ENCODE data around the gene PCGF3. TPM values are rescaled to one million over a fixed set of nuclear protein-coding genes. Genes with fewer than 3 reads are reported as not detected.

The PCGF3 gene
- total RNA-seq, 2 experiments from 2014 or later, result 24.7 to 25.9 TPM

DNA sequence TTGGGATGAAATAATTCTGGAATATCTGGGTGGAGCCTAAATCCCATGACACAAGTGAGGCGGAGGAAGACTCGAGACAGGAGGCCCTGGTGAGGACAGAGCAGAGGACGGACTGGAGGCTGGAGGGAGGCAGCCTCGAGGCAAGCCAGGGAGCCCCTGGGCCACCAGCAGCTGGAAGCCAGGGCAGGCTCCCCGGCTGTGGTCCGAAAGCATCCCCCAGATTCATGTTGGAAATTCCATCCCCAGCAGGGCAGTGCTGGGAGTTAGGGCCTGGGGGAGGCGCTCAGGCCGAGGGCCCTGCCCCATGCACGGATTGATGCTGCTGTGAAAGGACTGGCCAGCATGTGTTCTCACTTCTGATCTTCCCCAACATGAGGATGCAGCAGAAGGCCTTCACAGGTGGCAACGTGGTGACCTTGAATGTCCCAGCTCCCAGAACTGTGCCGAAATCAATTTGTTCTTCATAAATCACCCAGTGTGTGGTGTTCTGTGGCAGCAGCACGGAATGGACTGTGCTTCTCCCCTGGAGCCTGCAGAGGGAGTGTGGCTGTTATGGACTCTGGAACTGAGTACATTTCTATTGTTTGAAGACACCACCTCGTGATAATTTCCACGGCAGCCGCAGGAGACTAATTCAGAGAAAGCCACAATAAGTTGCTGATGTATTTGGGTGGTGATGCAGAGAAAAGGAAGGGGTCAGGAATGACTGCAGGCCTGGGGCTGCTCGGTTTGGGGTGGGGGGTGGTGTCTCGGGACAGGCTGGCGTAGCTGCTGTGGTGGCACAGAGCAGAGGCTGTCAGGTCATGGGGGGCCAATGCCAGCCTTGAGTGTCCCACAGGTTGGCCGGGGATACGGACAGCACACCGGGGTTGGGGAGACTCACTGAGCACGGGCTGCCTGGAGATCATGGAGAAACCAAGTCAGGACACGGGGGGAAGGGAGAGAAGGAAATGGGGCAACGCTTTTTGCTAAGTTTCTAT is 56.9 kb downstream of the PCGF3 start:
- intact Hi-C loops (cut with micrococcal nuclease), result no loop called here
- peaks cover 44% of the 10 kb centered on the region for H3K36me3 Mint-ChIP-seq (ENCODE audit: low read depth)

GRCh38 chr4:763191-763810 is 57.7 kb downstream of the PCGF3 start:
- peaks cover 4% of the 10 kb centered on the region for H3K4me1 Mint-ChIP-seq (ENCODE audit: low read depth)
- DNase-seq, result no peak
- no peak overlapping the region for H3K4me3 Mint-ChIP-seq
- intact Hi-C loops (cut with micrococcal nuclease), result no loop called here
- no peaks in the 10 kb centered on the region for H3K9me3 Mint-ChIP-seq
- CTCF ChIA-PET, result no interaction called here
- peaks cover 47% of the 10 kb centered on the region for H3K36me3 Mint-ChIP-seq (ENCODE audit: low read depth)
- no peaks in the 10 kb centered on the region for H3K27me3 Mint-ChIP-seq (ENCODE audit: low read depth)
- H3K27ac Mint-ChIP-seq, result no peak overlapping the region

More for the DNA sequence above, 56.9 kb downstream of the PCGF3 start:
- CTCF ChIA-PET, result no interaction called here
- DNase-seq, result no peak
- Mint-ChIP-seq H3K27me3 (ENCODE audit: low read depth) (no peaks in the 10 kb centered on the region), H3K27ac (peak overlapping the region; percentile 10), H3K9me3 (no peaks in the 10 kb centered on the region), H3K4me1 (ENCODE audit: low read depth) (peaks cover 4% of the 10 kb centered on the region), H3K4me3 (no peak overlapping the region)

DNA sequence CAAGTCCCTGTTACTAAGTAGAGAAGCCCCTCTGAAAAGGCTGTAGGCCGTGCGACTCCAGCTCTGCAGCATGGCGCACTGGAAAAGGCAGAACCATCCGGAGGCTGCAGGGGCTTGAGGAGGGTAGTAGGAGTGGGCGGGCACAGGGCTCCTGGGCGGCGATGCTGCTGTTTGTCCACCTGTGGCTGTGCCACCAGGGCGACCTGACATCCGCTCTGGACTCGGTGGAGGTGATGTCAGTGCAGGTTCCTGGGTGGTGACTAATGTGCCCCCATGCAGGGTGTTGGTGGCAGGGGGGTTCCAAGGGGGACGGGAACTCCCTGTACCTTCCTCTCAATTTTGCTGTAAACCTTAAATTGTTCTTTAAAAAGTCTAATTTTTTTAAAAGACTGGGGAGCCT is 58.3 kb downstream of the PCGF3 start:
- Mint-ChIP-seq H3K36me3 (ENCODE audit: low read depth) (peaks cover 47% of the 10 kb centered on the region), H3K4me1 (ENCODE audit: low read depth) (peaks cover 4% of the 10 kb centered on the region), H3K4me3 (no peak overlapping the region), H3K9me3 (no peaks in the 10 kb centered on the region), H3K27ac (no peak overlapping the region), H3K27me3 (ENCODE audit: low read depth) (no peaks in the 10 kb centered on the region)
- intact Hi-C loops (cut with micrococcal nuclease), result no loop called here
- CTCF ChIA-PET, result no interaction called here
- no peak for DNase-seq

GRCh38 chr4:764405-765169 is 59.0 kb downstream of the PCGF3 start:
- DNase-seq, result no peak
- intact Hi-C loops (cut with micrococcal nuclease), result no loop called here
- H3K9me3 Mint-ChIP-seq, result no peaks in the 10 kb centered on the region
- peaks cover 50% of the 10 kb centered on the region for H3K36me3 Mint-ChIP-seq (ENCODE audit: low read depth)
- peaks cover 7% of the 10 kb centered on the region for H3K4me1 Mint-ChIP-seq (ENCODE audit: low read depth)
- H3K27me3 Mint-ChIP-seq (ENCODE audit: low read depth), result no peaks in the 10 kb centered on the region
- H3K4me3 Mint-ChIP-seq, result no peak overlapping the region
- H3K27ac Mint-ChIP-seq, result peak overlapping the region; percentile 41
- CTCF ChIA-PET, result no interaction called here

DNA sequence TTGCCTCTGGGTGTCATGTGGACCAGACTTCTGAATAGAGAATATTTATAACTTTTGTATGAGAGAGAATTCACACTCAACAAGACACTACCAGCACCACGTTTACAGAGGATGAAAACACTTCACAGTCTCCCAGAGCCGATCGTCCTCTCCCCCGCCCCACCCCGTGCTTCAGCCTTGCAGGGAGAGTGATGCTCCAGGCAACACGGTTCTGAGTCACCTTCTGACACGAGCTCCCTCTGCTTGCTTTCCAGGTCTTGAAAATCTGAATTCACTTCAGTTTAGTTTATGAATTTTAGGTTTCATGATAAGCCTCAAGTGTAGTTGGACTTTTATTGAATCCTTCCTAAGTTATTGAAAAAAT is 60.5 kb downstream of the PCGF3 start:
- DNase-seq, result no peak
- Mint-ChIP-seq H3K27ac (no peak overlapping the region), H3K9me3 (no peaks in the 10 kb centered on the region), H3K4me1 (ENCODE audit: low read depth) (peaks cover 8% of the 10 kb centered on the region), H3K4me3 (no peak overlapping the region), H3K36me3 (ENCODE audit: low read depth) (peaks cover 57% of the 10 kb centered on the region), H3K27me3 (ENCODE audit: low read depth) (no peaks in the 10 kb centered on the region)
- CTCF ChIA-PET, result no interaction called here
- intact Hi-C loops (cut with micrococcal nuclease), result no loop called here

- H3K4me1 Mint-ChIP-seq (ENCODE audit: low read depth), result peaks cover 8% of the 10 kb centered on the region
- peak overlapping the region; percentile 33 for H3K27ac Mint-ChIP-seq
- H3K9me3 Mint-ChIP-seq, result no peaks in the 10 kb centered on the region
- DNase-seq, result no peak
- CTCF ChIA-PET, result interaction anchor here (1.1 kb wide), 1 partner anchor 24 kb away, joined by 5 read pairs; no protein-coding TSS in a partner anchor
- intact Hi-C loops (cut with micrococcal nuclease), result no loop called here
- peaks cover 53% of the 10 kb centered on the region for H3K36me3 Mint-ChIP-seq (ENCODE audit: low read depth)
- H3K27me3 Mint-ChIP-seq (ENCODE audit: low read depth), result no peaks in the 10 kb centered on the region
- H3K4me3 Mint-ChIP-seq, result no peak overlapping the region
These were observed 61.1 kb downstream of the PCGF3 start for GRCh38 chr4:766559-767283.

DNA sequence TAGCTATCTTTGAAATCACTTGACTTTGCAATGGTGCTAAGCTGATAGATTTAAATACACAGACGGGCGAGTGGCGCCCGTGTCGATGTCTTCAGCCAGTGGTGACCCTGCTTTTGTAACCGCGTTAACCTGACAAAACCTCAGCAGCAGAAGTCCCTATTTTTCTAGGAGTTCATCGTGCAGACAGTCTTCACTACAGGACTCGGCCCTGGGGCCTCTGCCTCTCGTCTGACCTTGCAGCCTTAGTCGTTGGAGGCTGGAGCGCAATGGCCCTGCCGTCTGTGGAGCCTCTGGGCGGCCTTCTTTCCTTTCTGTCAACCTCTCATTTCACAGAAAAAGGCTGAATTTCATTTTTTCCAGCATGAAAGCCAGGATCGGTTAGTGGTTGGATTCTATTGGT is 62.4 kb downstream of the PCGF3 start:
- CTCF ChIA-PET, result interaction anchor here (1.1 kb wide), 1 partner anchor 26 kb away, joined by 5 read pairs; no protein-coding TSS in a partner anchor
- H3K9me3 Mint-ChIP-seq, result no peaks in the 10 kb centered on the region
- intact Hi-C loops (cut with micrococcal nuclease), result no loop called here
- no peak overlapping the region for H3K4me3 Mint-ChIP-seq
- no peaks in the 10 kb centered on the region for H3K27me3 Mint-ChIP-seq (ENCODE audit: low read depth)
- peaks cover 8% of the 10 kb centered on the region for H3K4me1 Mint-ChIP-seq (ENCODE audit: low read depth)
- no peak for DNase-seq
- no peak overlapping the region for H3K27ac Mint-ChIP-seq
- H3K36me3 Mint-ChIP-seq (ENCODE audit: low read depth), result peaks cover 45% of the 10 kb centered on the region

- Mint-ChIP-seq H3K36me3 (ENCODE audit: low read depth) (peaks cover 41% of the 10 kb centered on the region), H3K27me3 (ENCODE audit: low read depth) (no peaks in the 10 kb centered on the region), H3K4me1 (ENCODE audit: low read depth) (peaks cover 12% of the 10 kb centered on the region), H3K9me3 (no peaks in the 10 kb centered on the region), H3K4me3 (no peak overlapping the region), H3K27ac (no peak overlapping the region)
- intact Hi-C loops (cut with micrococcal nuclease), result no loop called here
- DNase-seq, result no peak
- CTCF ChIA-PET, result interaction anchor here (1.0 kb wide), 1 partner anchor 26 kb away, joined by 3 read pairs; no protein-coding TSS in a partner anchor
These were observed 63.4 kb downstream of the PCGF3 start for GRCh38 chr4:768995-769394.

DNA sequence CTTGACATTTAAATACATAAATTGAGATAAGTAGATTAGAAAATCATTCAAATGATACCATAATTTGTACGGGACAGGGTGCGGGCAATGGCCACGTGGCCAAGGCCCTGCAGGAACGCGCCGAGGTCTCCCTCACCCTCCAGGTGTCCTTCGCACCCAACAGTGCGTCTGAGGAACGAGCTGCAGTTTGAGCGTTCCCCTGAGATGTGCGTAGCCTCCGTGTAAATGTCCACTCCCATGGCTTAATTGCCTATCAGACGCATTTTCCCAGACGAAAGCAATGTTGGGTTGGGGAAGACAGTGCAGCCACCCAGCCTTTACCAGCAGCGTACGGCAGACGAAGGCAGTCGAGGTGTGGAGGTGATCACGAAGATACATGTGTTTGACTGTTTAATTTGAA is 63.9 kb downstream of the PCGF3 start:
- H3K9me3 Mint-ChIP-seq, result no peaks in the 10 kb centered on the region
- no peak overlapping the region for H3K4me3 Mint-ChIP-seq
- peaks cover 46% of the 10 kb centered on the region for H3K36me3 Mint-ChIP-seq (ENCODE audit: low read depth)
- intact Hi-C loops (cut with micrococcal nuclease), result no loop called here
- DNase-seq, result no peak
- H3K4me1 Mint-ChIP-seq (ENCODE audit: low read depth), result peaks cover 16% of the 10 kb centered on the region
- CTCF ChIA-PET, result interaction anchor here (1.0 kb wide), 1 partner anchor 27 kb away, joined by 3 read pairs; no protein-coding TSS in a partner anchor
- no peaks in the 10 kb centered on the region for H3K27me3 Mint-ChIP-seq (ENCODE audit: low read depth)
- no peak overlapping the region for H3K27ac Mint-ChIP-seq

DNA sequence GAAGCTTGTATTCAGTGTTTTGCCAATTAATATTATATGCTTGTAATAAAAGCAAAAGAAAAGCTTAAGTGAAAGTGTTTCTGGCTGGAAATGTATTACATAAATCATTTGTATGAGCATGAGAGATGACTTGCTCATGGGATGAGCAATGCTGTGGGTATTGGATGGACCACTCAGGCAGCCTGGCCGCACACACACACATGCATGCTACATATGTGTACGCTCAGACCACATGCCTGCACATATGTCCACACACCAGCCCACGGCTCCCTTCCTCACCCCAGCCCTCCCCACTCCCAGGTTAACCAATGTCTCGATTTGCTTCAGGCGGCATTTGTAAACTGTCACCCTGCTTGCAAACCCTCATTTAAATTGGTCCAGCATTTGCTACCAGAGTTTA is 64.4 kb downstream of the PCGF3 start:
- Mint-ChIP-seq H3K27ac (no peak overlapping the region), H3K36me3 (ENCODE audit: low read depth) (peaks cover 46% of the 10 kb centered on the region), H3K4me1 (ENCODE audit: low read depth) (peaks cover 21% of the 10 kb centered on the region), H3K27me3 (ENCODE audit: low read depth) (no peaks in the 10 kb centered on the region), H3K4me3 (no peak overlapping the region), H3K9me3 (no peaks in the 10 kb centered on the region)
- DNase-seq, result no peak
- intact Hi-C loops (cut with micrococcal nuclease), result no loop called here
- CTCF ChIA-PET, result interaction anchor here (0.6 kb wide), 1 partner anchor 18 kb away, joined by 5 read pairs; no protein-coding TSS in a partner anchor

GRCh38 chr4:771464-771863 is 65.8 kb downstream of the PCGF3 start:
- CTCF ChIA-PET, result no interaction called here
- Mint-ChIP-seq H3K27me3 (ENCODE audit: low read depth) (no peaks in the 10 kb centered on the region), H3K9me3 (no peaks in the 10 kb centered on the region), H3K4me3 (no peak overlapping the region), H3K4me1 (ENCODE audit: low read depth) (peaks cover 33% of the 10 kb centered on the region), H3K36me3 (ENCODE audit: low read depth) (peaks cover 49% of the 10 kb centered on the region), H3K27ac (no peak overlapping the region)
- no peak for DNase-seq
- intact Hi-C loops (cut with micrococcal nuclease), result no loop called here

- no peaks in the 10 kb centered on the region for H3K9me3 Mint-ChIP-seq
- CTCF ChIA-PET, result no interaction called here
- H3K4me3 Mint-ChIP-seq, result no peak overlapping the region
- no peak overlapping the region for H3K27ac Mint-ChIP-seq
- no peak for DNase-seq
- intact Hi-C loops (cut with micrococcal nuclease), result no loop called here
- H3K36me3 Mint-ChIP-seq (ENCODE audit: low read depth), result peaks cover 47% of the 10 kb centered on the region
- H3K4me1 Mint-ChIP-seq (ENCODE audit: low read depth), result peaks cover 39% of the 10 kb centered on the region
- H3K27me3 Mint-ChIP-seq (ENCODE audit: low read depth), result no peaks in the 10 kb centered on the region
These were observed 66.5 kb downstream of the PCGF3 start for GRCh38 chr4:772118-772517.

Measured in activated naive CD4-positive, alpha-beta T cell treated with anti-CD3 and anti-CD28 coated beads for 36 hours (primary cell).